SK-N-SH treated with all-trans-retinoic acid at 6 μM for 48 hours (cell line): ENCODE measurements around the gene CDS1.

Source experiments
- ATAC-seq: fragments of 200-7000 bp; cut with Tn5 transposase; 3 replicates; pipeline ENCODE4 v1.9.1; 2020; ENCODE audit warnings: mild to moderate bottlenecking, moderate library complexity
- BACH2 ChIP-seq: fragments of 250-450 bp; sonication (Bioruptor Pico); IDR thresholded peaks from 2 replicates; pipeline ENCODE4 v1.9.0; 2021; ENCODE audit warnings: mild to moderate bottlenecking, borderline replicate concordance
- CSDC2 ChIP-seq: fragments of 250-450 bp; sonication (Bioruptor Pico); IDR thresholded peaks from 2 replicates; pipeline ENCODE4 v1.5.0; 2020; ENCODE audit warnings: mild to moderate bottlenecking, moderate library complexity
- ESRRG ChIP-seq: fragments of 250-450 bp; sonication (Bioruptor Pico); IDR thresholded peaks from 2 replicates; pipeline ENCODE4 v1.6.1; 2021; ENCODE audit warnings: mild to moderate bottlenecking
- GLIS3 ChIP-seq: fragments of 250-450 bp; sonication (Bioruptor Pico); IDR thresholded peaks from 2 replicates; pipeline ENCODE4 v1.5.0; 2020; ENCODE audit warnings: mild to moderate bottlenecking, moderate library complexity
- OSR1 ChIP-seq: fragments of 250-450 bp; sonication (Bioruptor Pico); IDR thresholded peaks from 2 replicates; pipeline ENCODE4 v1.8.0; 2022; ENCODE audit warnings: moderate library complexity, mild to moderate bottlenecking, inconsistent platforms
- PPARA ChIP-seq: fragments of 250-450 bp; sonication (Bioruptor Pico); IDR thresholded peaks from 2 replicates; pipeline ENCODE4 v1.5.0; 2020; ENCODE audit warnings: mild to moderate bottlenecking, borderline replicate concordance
- RARB ChIP-seq: fragments of 250-450 bp; sonication (Bioruptor Pico); IDR thresholded peaks from 2 replicates; pipeline ENCODE4 v1.8.0; 2021; ENCODE audit warnings: mild to moderate bottlenecking, moderate library complexity
- SNAI2 ChIP-seq: fragments of 250-450 bp; sonication (Bioruptor Pico); IDR thresholded peaks from 2 replicates; pipeline ENCODE4 v1.5.0; 2020; ENCODE audit warnings: mild to moderate bottlenecking, moderate library complexity
- TCF4 ChIP-seq: fragments of 250-450 bp; sonication (Bioruptor Pico); IDR thresholded peaks from 2 replicates; pipeline ENCODE4 v1.8.0; 2021; ENCODE audit warnings: mild to moderate bottlenecking, moderate library complexity, borderline replicate concordance
- TOX ChIP-seq: fragments of 250-450 bp; sonication (Bioruptor Pico); IDR thresholded peaks from 2 replicates; pipeline ENCODE4 v1.8.0; 2021; ENCODE audit warnings: mild to moderate bottlenecking, moderate library complexity, borderline replicate concordance
- ZC3H10 ChIP-seq: fragments of 250-450 bp; sonication (Bioruptor Pico); IDR thresholded peaks from 2 replicates; pipeline ENCODE4 v1.5.1; 2021; ENCODE audit warnings: mild to moderate bottlenecking, moderate library complexity
- ZFP3 ChIP-seq: fragments of 250-450 bp; sonication (Bioruptor Pico); IDR thresholded peaks from 2 replicates; pipeline ENCODE4 v1.5.0; 2020; ENCODE audit warnings: mild to moderate bottlenecking, moderate library complexity
- ZFP30 ChIP-seq: fragments of 450-650 bp; formaldehyde crosslinking; IDR thresholded peaks from 2 replicates; pipeline ENCODE4 v1.5.0; 2022; ENCODE audit warnings: mild to moderate bottlenecking, moderate library complexity
- ZNF565 ChIP-seq: fragments of 450-650 bp; formaldehyde crosslinking; conservative IDR thresholded peaks from 2 replicates; pipeline ENCODE4 v1.5.0; 2020; ENCODE audit warnings: low read depth, mild to moderate bottlenecking, moderate library complexity
- ZNF70 ChIP-seq: fragments of 450-650 bp; formaldehyde crosslinking; IDR thresholded peaks from 2 replicates; pipeline ENCODE4 v1.5.0; 2020; ENCODE audit warnings: mild to moderate bottlenecking, moderate library complexity
- ZNF8 ChIP-seq: fragments of 450-650 bp; formaldehyde crosslinking; IDR thresholded peaks from 2 replicates; pipeline ENCODE4 v1.5.0; 2020; ENCODE audit warnings: mild to moderate bottlenecking, moderate library complexity
- TF ChIP-seq, protein P1 (sequence below): fragments of 250-450 bp; sonication (Bioruptor Pico); IDR thresholded peaks from 2 replicates; pipeline ENCODE4 v1.5.0; 2020; ENCODE audit warnings: mild to moderate bottlenecking, moderate library complexity
- TF ChIP-seq, protein P2 (sequence below): fragments of 250-450 bp; sonication (Bioruptor Pico); IDR thresholded peaks from 2 replicates; pipeline ENCODE4 v1.5.1; 2021; ENCODE audit warnings: mild to moderate bottlenecking, moderate library complexity
- TF ChIP-seq, protein P3 (sequence below): fragments of 250-450 bp; sonication (Bioruptor Pico); IDR thresholded peaks from 2 replicates; pipeline ENCODE4 v1.8.0; 2020; ENCODE audit warnings: mild to moderate bottlenecking, moderate library complexity, borderline replicate concordance
- TF ChIP-seq, protein P4 (sequence below): fragments of 250-450 bp; sonication (Bioruptor Pico); IDR thresholded peaks from 2 replicates; pipeline ENCODE4 v1.5.1; 2020; ENCODE audit warnings: low read depth, mild to moderate bottlenecking, moderate library complexity
- TF ChIP-seq, protein P5 (sequence below): fragments of 250-450 bp; sonication (Bioruptor Pico); IDR thresholded peaks from 2 replicates; pipeline ENCODE4 v1.8.0; 2021; ENCODE audit warnings: low read depth, mild to moderate bottlenecking, moderate library complexity, borderline replicate concordance

The CDS1 gene

DNA sequence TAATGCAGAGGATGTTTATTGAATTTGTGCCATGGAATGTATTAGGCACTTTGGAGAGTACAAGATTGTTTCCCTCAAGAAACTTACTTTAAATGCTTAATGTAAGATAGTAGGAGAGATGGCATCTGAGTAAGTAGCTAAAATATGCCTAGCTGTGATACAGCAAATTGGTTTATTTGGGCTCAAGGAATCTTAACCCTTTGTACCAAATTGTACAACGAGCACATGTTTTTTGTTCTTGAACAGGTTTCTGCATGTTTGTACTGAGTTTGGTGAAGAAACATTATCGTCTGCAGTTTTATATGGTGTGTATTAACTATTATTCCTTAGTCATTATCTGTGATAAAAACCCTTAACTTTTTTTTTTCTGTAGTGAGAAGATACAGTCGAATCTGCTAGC lies 48.6 kb downstream of the CDS1 start:
- ATAC-seq = no peak
- TF ChIP-seq ZNF565 (CRISPR knock-in tag) (no peak), PPARA (no peak), ZNF70 (CRISPR knock-in tag) (no peak), RARB (CRISPR knock-in tag) (no peak), ZFP3 (CRISPR knock-in tag) (no peak), ESRRG (CRISPR knock-in tag) (no peak), TOX (CRISPR knock-in tag) (no peak), SNAI2 (no peak), OSR1 (CRISPR knock-in tag) (no peak), BACH2 (CRISPR knock-in tag) (no peak), TCF4 (CRISPR knock-in tag) (no peak), ZC3H10 (CRISPR knock-in tag) (no peak), ZFP30 (CRISPR knock-in tag) (no peak), GLIS3 (CRISPR knock-in tag) (no peak), ZNF8 (CRISPR knock-in tag) (no peak), CSDC2 (no peak)
- TF ChIP-seq, protein P1, sequence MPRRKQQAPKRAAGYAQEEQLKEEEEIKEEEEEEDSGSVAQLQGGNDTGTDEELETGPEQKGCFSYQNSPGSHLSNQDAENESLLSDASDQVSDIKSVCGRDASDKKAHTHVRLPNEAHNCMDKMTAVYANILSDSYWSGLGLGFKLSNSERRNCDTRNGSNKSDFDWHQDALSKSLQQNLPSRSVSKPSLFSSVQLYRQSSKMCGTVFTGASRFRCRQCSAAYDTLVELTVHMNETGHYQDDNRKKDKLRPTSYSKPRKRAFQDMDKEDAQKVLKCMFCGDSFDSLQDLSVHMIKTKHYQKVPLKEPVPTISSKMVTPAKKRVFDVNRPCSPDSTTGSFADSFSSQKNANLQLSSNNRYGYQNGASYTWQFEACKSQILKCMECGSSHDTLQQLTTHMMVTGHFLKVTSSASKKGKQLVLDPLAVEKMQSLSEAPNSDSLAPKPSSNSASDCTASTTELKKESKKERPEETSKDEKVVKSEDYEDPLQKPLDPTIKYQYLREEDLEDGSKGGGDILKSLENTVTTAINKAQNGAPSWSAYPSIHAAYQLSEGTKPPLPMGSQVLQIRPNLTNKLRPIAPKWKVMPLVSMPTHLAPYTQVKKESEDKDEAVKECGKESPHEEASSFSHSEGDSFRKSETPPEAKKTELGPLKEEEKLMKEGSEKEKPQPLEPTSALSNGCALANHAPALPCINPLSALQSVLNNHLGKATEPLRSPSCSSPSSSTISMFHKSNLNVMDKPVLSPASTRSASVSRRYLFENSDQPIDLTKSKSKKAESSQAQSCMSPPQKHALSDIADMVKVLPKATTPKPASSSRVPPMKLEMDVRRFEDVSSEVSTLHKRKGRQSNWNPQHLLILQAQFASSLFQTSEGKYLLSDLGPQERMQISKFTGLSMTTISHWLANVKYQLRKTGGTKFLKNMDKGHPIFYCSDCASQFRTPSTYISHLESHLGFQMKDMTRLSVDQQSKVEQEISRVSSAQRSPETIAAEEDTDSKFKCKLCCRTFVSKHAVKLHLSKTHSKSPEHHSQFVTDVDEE = no peak
- TF ChIP-seq, protein P2, sequence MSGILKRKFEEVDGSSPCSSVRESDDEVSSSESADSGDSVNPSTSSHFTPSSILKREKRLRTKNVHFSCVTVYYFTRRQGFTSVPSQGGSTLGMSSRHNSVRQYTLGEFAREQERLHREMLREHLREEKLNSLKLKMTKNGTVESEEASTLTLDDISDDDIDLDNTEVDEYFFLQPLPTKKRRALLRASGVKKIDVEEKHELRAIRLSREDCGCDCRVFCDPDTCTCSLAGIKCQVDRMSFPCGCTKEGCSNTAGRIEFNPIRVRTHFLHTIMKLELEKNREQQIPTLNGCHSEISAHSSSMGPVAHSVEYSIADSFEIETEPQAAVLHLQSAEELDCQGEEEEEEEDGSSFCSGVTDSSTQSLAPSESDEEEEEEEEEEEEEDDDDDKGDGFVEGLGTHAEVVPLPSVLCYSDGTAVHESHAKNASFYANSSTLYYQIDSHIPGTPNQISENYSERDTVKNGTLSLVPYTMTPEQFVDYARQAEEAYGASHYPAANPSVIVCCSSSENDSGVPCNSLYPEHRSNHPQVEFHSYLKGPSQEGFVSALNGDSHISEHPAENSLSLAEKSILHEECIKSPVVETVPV (CRISPR knock-in tag) = no peak
- TF ChIP-seq, protein P3, sequence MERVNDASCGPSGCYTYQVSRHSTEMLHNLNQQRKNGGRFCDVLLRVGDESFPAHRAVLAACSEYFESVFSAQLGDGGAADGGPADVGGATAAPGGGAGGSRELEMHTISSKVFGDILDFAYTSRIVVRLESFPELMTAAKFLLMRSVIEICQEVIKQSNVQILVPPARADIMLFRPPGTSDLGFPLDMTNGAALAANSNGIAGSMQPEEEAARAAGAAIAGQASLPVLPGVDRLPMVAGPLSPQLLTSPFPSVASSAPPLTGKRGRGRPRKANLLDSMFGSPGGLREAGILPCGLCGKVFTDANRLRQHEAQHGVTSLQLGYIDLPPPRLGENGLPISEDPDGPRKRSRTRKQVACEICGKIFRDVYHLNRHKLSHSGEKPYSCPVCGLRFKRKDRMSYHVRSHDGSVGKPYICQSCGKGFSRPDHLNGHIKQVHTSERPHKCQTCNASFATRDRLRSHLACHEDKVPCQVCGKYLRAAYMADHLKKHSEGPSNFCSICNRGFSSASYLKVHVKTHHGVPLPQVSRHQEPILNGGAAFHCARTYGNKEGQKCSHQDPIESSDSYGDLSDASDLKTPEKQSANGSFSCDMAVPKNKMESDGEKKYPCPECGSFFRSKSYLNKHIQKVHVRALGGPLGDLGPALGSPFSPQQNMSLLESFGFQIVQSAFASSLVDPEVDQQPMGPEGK (CRISPR knock-in tag) = no peak

DNA sequence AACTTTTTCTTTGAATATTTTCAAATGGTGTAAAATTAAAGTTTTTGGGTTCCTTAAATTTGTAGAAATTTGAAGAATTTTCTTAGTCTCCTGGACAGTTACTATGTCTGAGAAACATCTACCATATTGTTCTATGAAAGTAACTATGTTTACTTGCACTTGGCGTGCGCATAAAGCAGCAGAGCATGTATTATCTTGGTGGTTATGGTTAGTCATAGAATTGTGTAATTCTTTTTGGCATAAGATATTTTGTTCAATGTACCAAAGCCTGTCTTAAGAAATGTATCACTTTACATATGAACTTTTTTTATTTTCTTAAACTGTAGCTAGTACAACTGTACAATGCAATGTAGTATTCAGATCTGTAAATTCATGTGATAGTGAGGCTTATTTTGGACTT lies 49.2 kb downstream of the CDS1 start:
- TF ChIP-seq, protein P4, sequence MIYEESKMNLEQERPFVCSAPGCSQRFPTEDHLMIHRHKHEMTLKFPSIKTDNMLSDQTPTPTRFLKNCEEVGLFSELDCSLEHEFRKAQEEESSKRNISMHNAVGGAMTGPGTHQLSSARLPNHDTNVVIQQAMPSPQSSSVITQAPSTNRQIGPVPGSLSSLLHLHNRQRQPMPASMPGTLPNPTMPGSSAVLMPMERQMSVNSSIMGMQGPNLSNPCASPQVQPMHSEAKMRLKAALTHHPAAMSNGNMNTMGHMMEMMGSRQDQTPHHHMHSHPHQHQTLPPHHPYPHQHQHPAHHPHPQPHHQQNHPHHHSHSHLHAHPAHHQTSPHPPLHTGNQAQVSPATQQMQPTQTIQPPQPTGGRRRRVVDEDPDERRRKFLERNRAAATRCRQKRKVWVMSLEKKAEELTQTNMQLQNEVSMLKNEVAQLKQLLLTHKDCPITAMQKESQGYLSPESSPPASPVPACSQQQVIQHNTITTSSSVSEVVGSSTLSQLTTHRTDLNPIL (CRISPR knock-in tag) = no peak
- TF ChIP-seq, protein P2 (CRISPR knock-in tag) = no peak
- TF ChIP-seq GLIS3 (CRISPR knock-in tag) (no peak), ZNF565 (CRISPR knock-in tag) (no peak), OSR1 (CRISPR knock-in tag) (no peak)
- TF ChIP-seq, protein P3 (CRISPR knock-in tag) = no peak
- ATAC-seq = no peak

DNA sequence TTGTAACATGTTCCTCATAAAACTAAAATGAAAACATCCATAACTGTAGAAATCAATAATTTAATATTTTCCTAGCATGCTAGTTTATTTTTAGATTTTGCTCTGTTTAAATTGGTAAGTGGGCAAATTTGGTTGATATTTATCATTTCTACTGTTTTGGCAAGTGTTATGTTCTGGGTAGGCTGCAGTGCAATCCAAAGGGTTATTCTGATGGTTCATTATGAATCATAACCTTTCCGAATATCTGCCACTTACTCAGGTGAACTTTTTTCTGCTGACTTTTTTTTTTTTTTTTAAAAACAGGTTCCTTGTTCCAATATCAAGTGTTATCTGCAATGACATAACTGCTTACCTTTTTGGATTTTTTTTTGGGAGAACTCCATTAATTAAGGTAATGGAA lies 52.0 kb downstream of the CDS1 start:
- TF ChIP-seq ZFP30 (CRISPR knock-in tag) (no peak), OSR1 (CRISPR knock-in tag) (no peak), ZC3H10 (CRISPR knock-in tag) (no peak)
- TF ChIP-seq, protein P5, sequence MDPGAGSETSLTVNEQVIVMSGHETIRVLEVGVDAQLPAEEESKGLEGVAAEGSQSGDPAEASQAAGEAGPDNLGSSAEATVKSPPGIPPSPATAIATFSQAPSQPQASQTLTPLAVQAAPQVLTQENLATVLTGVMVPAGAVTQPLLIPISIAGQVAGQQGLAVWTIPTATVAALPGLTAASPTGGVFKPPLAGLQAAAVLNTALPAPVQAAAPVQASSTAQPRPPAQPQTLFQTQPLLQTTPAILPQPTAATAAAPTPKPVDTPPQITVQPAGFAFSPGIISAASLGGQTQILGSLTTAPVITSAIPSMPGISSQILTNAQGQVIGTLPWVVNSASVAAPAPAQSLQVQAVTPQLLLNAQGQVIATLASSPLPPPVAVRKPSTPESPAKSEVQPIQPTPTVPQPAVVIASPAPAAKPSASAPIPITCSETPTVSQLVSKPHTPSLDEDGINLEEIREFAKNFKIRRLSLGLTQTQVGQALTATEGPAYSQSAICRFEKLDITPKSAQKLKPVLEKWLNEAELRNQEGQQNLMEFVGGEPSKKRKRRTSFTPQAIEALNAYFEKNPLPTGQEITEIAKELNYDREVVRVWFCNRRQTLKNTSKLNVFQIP (CRISPR knock-in tag) = no peak
- TF ChIP-seq, protein P3 (CRISPR knock-in tag) = no peak
- no peak for ATAC-seq
